OCI-LY7 (cell line): ENCODE results near the gene BANF1. TPM values are rescaled to one million over a fixed set of nuclear protein-coding genes. Genes with fewer than 3 reads are reported as not detected.
A peak's percentile ranks its signal among the peaks of the same experiment; 100 is the strongest.

Experiments used
- BruUV-seq: library from RNA; stranded (reverse); fragments of 400-500 nt; replicated peaks from 2 replicates; lab custom pipeline; 2021; lab: Mats Ljungman, UMichigan
- CTCF ChIA-PET: fragments of 300-600 bp; sonication (Branson Sonifier 250); formaldehyde crosslinking; loops from one replicate; lab custom pipeline; 2022; ENCODE audit warnings: antibody characterized with exemption; ENCODE audit not compliant: unreplicated experiment; lab: Charles Lee
- POLR2A ChIA-PET: fragments of 300-600 bp; sonication (Branson Sonifier 250); formaldehyde crosslinking; loops from one replicate; lab custom pipeline; 2022; ENCODE audit warnings: antibody characterized with exemption; lab: Charles Lee
- DNase-seq: peaks from one replicate; pipeline ENCODE4 v3.0.0-alpha.2; 2015; ENCODE audit warnings: low spot score
- H2AFZ ChIP-seq: fragments of 200-600 bp; sonication (generic), shearing (Covaris generic); 2 replicates; pipeline ENCODE4 v1.6.1; 2014; ENCODE audit warnings: mild to moderate bottlenecking, antibody characterized with exemption, low read length, moderate library complexity
- H3K27ac ChIP-seq: fragments of 200-600 bp; sonication (generic); 2 replicates; pipeline ENCODE4 v1.5.1; 2014; ENCODE audit warnings: mixed run types, low read depth, mild to moderate bottlenecking, moderate library complexity, low read length, inconsistent platforms; ENCODE audit not compliant: poor library complexity, severe bottlenecking
- H3K36me3 ChIP-seq: fragments of 200-600 bp; sonication (generic); 2 replicates; pipeline ENCODE4 v1.6.1; 2014; ENCODE audit warnings: mild to moderate bottlenecking, antibody characterized with exemption, low read length, moderate library complexity, mixed read lengths; ENCODE audit not compliant: insufficient read depth
- H3K4me1 ChIP-seq: fragments of 200-600 bp; sonication (generic); 2 replicates; pipeline ENCODE4 v1.5.1; 2014; ENCODE audit warnings: mild to moderate bottlenecking, low read length; ENCODE audit not compliant: insufficient read depth, poor library complexity, severe bottlenecking
- H3K4me2 ChIP-seq: fragments of 200-600 bp; sonication (generic); 2 replicates; pipeline ENCODE4 v1.6.1; 2014; ENCODE audit warnings: mild to moderate bottlenecking, low read length
- H3K4me3 ChIP-seq: fragments of 200-600 bp; sonication (generic); 2 replicates; pipeline ENCODE4 v1.5.1; 2014; ENCODE audit warnings: mild to moderate bottlenecking, low read depth, low read length; ENCODE audit not compliant: poor library complexity, severe bottlenecking
- H3K79me2 ChIP-seq: fragments of 200-600 bp; sonication (generic); 2 replicates; pipeline ENCODE4 v1.6.1; 2016; ENCODE audit warnings: low read depth, mild to moderate bottlenecking, low read length, moderate library complexity, mixed read lengths; ENCODE audit not compliant: insufficient read depth
- H3K9me2 ChIP-seq: fragments of 200-600 bp; sonication (generic); 2 replicates; pipeline ENCODE4 v1.6.1; 2016; ENCODE audit warnings: mild to moderate bottlenecking, low read length, mixed read lengths; ENCODE audit not compliant: insufficient read depth
- H3K9me3 ChIP-seq: fragments of 200-600 bp; sonication (generic); 2 replicates; pipeline ENCODE4 v1.6.1; 2014; ENCODE audit warnings: mild to moderate bottlenecking, mixed run types, low read length, mixed read lengths
- H4K20me1 ChIP-seq: fragments of 200-600 bp; sonication (generic); 2 replicates; pipeline ENCODE4 v1.6.1; 2014; ENCODE audit warnings: mild to moderate bottlenecking, antibody characterized with exemption, low read length, moderate library complexity, mixed read lengths; ENCODE audit not compliant: insufficient read depth
- EZH2phosphoT487 ChIP-seq: fragments of 200-600 bp; sonication (generic); IDR thresholded peaks from 2 replicates; pipeline ENCODE4 v1.6.1; 2018; ENCODE audit warnings: low read depth, borderline replicate concordance, mild to moderate bottlenecking, mixed run types, antibody characterized with exemption, low read length, moderate library complexity, mixed read lengths
- intact Hi-C: fragments of 100-400 bp; cut with micrococcal nuclease; formaldehyde crosslinking; loops from one replicate; pipeline ENCODE4 v1.10.0; 2022; ENCODE audit not compliant: unreplicated experiment
- total RNA-seq, 2 experiments: library from RNA; depleted of rRNA in 1 of 2; stranded (reverse); fragments of >200 nt in 1 of 2; shearing (Covaris generic) in 1 of 2; gene quantifications; 2 replicates each; pipeline ENCODE4 v1.2.3, GENCODE V29; 2014 to 2022
- TF ChIP-seq, protein P1 (sequence below): fragments of 200-600 bp; sonication (generic); conservative IDR thresholded peaks from 2 replicates; pipeline ENCODE4 v1.5.1; 2014; ENCODE audit warnings: mild to moderate bottlenecking, antibody characterized with exemption, low read length, moderate library complexity, mixed read lengths

Gene BANF1
- total RNA-seq, 2 experiments from 2014 or later, result 82.2 to 317 TPM

DNA sequence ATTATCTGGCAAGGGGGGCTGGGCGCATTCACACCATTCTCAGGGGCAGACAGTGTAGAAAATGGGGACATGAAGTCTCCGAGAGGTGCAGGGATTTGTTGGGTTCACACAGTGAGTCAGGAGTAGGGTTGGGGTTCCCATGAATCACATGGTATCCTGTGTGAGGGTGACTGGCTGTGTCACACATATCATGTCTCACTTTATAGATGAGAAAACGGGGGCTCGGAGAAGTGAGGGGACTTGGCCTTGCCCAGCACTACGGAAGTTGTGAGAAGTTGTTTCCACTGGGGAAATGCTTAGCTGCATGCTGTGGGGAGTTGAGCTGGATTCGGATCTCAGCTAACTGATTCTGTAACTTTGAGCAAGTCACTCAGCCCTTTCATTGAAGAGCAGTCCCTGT is 42.5 kb downstream of the BANF1 start:
- peak overlapping the region; percentile 61 for H3K4me2 ChIP-seq

DNA sequence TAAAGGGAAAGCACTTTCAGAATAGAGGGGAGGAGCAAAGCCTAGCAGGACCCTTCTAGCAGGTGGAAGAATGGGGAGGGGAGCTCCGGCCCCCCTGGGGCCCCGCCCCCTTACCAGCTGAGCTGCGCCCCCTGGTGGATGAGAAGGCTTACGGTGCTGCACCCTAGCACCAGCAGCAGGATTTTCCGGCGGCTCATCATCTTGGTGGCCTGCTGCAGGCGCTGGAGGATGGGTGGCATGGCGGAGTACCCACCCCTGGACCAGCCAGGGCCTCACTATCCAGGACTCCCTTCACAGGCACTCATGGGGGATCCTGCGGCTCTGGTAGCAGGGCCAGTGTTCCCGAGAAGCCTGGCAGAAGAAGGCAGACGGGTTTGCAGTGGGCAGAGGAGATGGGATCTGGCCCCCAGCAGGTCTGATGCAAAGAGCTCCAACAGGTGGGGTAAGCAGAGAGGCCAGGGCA is 42.9 kb downstream of the BANF1 start:
- H3K9me3 ChIP-seq, result no peaks in the 10 kb centered on the region
- ChIA-PET CTCF (interaction anchor here (0.5 to 2.0 kb wide), 8 partner anchors 9 to 92 kb away, joined by 3 to 7 read pairs (median 5); no protein-coding TSS in a partner anchor), POLR2A (interaction anchor here (0.8 to 1.7 kb wide), 4 partner anchors 9 to 187 kb away, joined by 3 to 7 read pairs (median 4); partner anchors contain the start of gene CFL1)
- H3K36me3 ChIP-seq, result no peaks in the 10 kb centered on the region
- H3K27ac ChIP-seq, result no peak overlapping the region
- no peaks in the 10 kb centered on the region for H3K79me2 ChIP-seq
- H3K4me3 ChIP-seq, result peak overlapping the region; percentile 16
- TF ChIP-seq, protein P1, sequence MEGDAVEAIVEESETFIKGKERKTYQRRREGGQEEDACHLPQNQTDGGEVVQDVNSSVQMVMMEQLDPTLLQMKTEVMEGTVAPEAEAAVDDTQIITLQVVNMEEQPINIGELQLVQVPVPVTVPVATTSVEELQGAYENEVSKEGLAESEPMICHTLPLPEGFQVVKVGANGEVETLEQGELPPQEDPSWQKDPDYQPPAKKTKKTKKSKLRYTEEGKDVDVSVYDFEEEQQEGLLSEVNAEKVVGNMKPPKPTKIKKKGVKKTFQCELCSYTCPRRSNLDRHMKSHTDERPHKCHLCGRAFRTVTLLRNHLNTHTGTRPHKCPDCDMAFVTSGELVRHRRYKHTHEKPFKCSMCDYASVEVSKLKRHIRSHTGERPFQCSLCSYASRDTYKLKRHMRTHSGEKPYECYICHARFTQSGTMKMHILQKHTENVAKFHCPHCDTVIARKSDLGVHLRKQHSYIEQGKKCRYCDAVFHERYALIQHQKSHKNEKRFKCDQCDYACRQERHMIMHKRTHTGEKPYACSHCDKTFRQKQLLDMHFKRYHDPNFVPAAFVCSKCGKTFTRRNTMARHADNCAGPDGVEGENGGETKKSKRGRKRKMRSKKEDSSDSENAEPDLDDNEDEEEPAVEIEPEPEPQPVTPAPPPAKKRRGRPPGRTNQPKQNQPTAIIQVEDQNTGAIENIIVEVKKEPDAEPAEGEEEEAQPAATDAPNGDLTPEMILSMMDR, result peak; percentile 94
- TF ChIP-seq EZH2phosphoT487, result no peak
- BruUV-seq, result no TSS peak
- no peaks in the 10 kb centered on the region for H4K20me1 ChIP-seq
- H2AFZ ChIP-seq, result peak overlapping the region; percentile 63; the same call in 1 of the 2 replicates
- peak overlapping the region; percentile 61 for H3K4me2 ChIP-seq
- peaks cover 15% of the 10 kb centered on the region for H3K4me1 ChIP-seq
- intact Hi-C loops, result no loop called here
- DNase-seq, result peak; percentile 92
- no peaks in the 10 kb centered on the region for H3K9me2 ChIP-seq

More for the DNA sequence above, 42.5 kb downstream of the BANF1 start:
- no peak for DNase-seq
- ChIA-PET CTCF (interaction anchor here (0.5 to 2.0 kb wide), 8 partner anchors 9 to 92 kb away, joined by 3 to 7 read pairs (median 5); no protein-coding TSS in a partner anchor), POLR2A (interaction anchor here (0.9 to 1.7 kb wide), 3 partner anchors 9 to 186 kb away, joined by 3 to 5 read pairs (median 3); partner anchors contain the start of gene CFL1)
- Histone ChIP-seq H3K9me3 (no peaks in the 10 kb centered on the region), H3K9me2 (no peaks in the 10 kb centered on the region), H2AFZ (peak overlapping the region; percentile 41; the same call in 1 of the 2 replicates), H3K4me3 (peak overlapping the region; percentile 16), H3K36me3 (no peaks in the 10 kb centered on the region), H3K79me2 (no peaks in the 10 kb centered on the region), H4K20me1 (no peaks in the 10 kb centered on the region), H3K4me1 (peaks cover 15% of the 10 kb centered on the region), H3K27ac (no peak overlapping the region)
- intact Hi-C loops, result no loop called here
- no TSS peak for BruUV-seq
- TF ChIP-seq EZH2phosphoT487, result no peak
- TF ChIP-seq, protein P1, result no peak

GRCh38 chr11:66046901-66047300 is 44.6 kb downstream of the BANF1 start:
- BruUV-seq, result no TSS peak
- intact Hi-C loops, result no loop called here
- no peaks in the 10 kb centered on the region for H3K79me2 ChIP-seq
- no peak overlapping the region for H2AFZ ChIP-seq
- no peaks in the 10 kb centered on the region for H3K9me3 ChIP-seq
- H3K4me3 ChIP-seq, result no peak overlapping the region
- ChIA-PET CTCF (no interaction called here), POLR2A (no interaction called here)
- H4K20me1 ChIP-seq, result no peaks in the 10 kb centered on the region
- H3K4me1 ChIP-seq, result peaks cover 25% of the 10 kb centered on the region
- H3K36me3 ChIP-seq, result no peaks in the 10 kb centered on the region
- no peak overlapping the region for H3K4me2 ChIP-seq
- H3K9me2 ChIP-seq, result no peaks in the 10 kb centered on the region
- no peak overlapping the region for H3K27ac ChIP-seq
- DNase-seq, result no peak
- TF ChIP-seq, protein P1, result no peak
- no peak for TF ChIP-seq EZH2phosphoT487
